GM12878 (cell line): Measurements from ENCODE around the gene WNT5B. TPM values are rescaled to one million over a fixed set of nuclear protein-coding genes. Genes with fewer than 3 reads are reported as not detected.

Experiments used
- ATF2 ChIP-seq: IDR thresholded peaks from 2 replicates; pipeline ENCODE4 v1.6.1; 2012; ENCODE audit warnings: low read length, inconsistent platforms
- BACH1 ChIP-seq: fragments of 450-650 bp; IDR thresholded peaks from 2 replicates; pipeline ENCODE4 v1.6.1; 2017; ENCODE audit warnings: mild to moderate bottlenecking, borderline replicate concordance
- BCLAF1 ChIP-seq: fragments of 450-650 bp; IDR thresholded peaks from 2 replicates; pipeline ENCODE4 v1.6.1; 2017; ENCODE audit warnings: antibody characterized with exemption, mild to moderate bottlenecking, moderate library complexity
- CBFB ChIP-seq: IDR thresholded peaks from 2 replicates; pipeline ENCODE4 v1.6.1; 2016; ENCODE audit warnings: antibody characterized with exemption, low read depth
- CBX5 ChIP-seq: sonication (generic); IDR thresholded peaks from 2 replicates; pipeline ENCODE4 v1.6.1; 2016; ENCODE audit warnings: low read depth, moderate library complexity, mild to moderate bottlenecking, inconsistent platforms
- CREM ChIP-seq: IDR thresholded peaks from 2 replicates; pipeline ENCODE4 v1.6.1; 2014; ENCODE audit warnings: antibody characterized with exemption, low read depth
- EGR1 ChIP-seq, 2 experiments: IDR thresholded peaks; 1 replicate in 1 of 2; 2 replicates in 1 of 2; pipeline ENCODE4 v1.6.1; 2011 to 2012; ENCODE audit warnings: low read depth in 2 of 2, low read length in 2 of 2, borderline replicate concordance in 1 of 2, mild to moderate bottlenecking in 1 of 2, moderate library complexity in 1 of 2
- GABPA ChIP-seq: IDR thresholded peaks from 2 replicates; pipeline ENCODE4 v1.6.1; 2014; ENCODE audit warnings: antibody characterized with exemption, low read depth, mild to moderate bottlenecking, inconsistent platforms
- HDAC2 ChIP-seq: fragments of 200-600 bp; sonication (generic); IDR thresholded peaks from 2 replicates; pipeline ENCODE4 v1.6.1; 2017
- IKZF1 ChIP-seq: fragments of 450-650 bp; conservative IDR thresholded peaks from 2 replicates; pipeline ENCODE4 v1.6.1; 2017; ENCODE audit warnings: antibody characterized with exemption, mild to moderate bottlenecking
- MAX ChIP-seq: IDR thresholded peaks from 2 replicates; pipeline ENCODE4 v1.6.1; 2012; ENCODE audit warnings: low read depth, low read length, improper control_type of control experiment
- MYB ChIP-seq: fragments of 150-350 bp; IDR thresholded peaks from 2 replicates; pipeline ENCODE4 v1.6.1; 2014; ENCODE audit warnings: mild to moderate bottlenecking, low read depth, low read length, borderline replicate concordance
- NFYB ChIP-seq: IDR thresholded peaks from 2 replicates; pipeline ENCODE4 v1.6.1; 2011; ENCODE audit warnings: low read depth, mild to moderate bottlenecking, low read length, improper control_type of control experiment, moderate library complexity; ENCODE audit not compliant: insufficient read depth
- NR2C1 ChIP-seq: fragments of 450-650 bp; IDR thresholded peaks from 2 replicates; pipeline ENCODE4 v1.6.1; 2017; ENCODE audit warnings: antibody characterized with exemption, mild to moderate bottlenecking, moderate library complexity
- NRF1 ChIP-seq: conservative IDR thresholded peaks from 2 replicates; pipeline ENCODE4 v1.6.1; 2011; ENCODE audit warnings: mild to moderate bottlenecking, low read depth, low read length, improper control_type of control experiment
- PAX5 ChIP-seq: IDR thresholded peaks from 2 replicates; pipeline ENCODE4 v1.6.1; 2011; ENCODE audit warnings: low read depth, low read length, borderline replicate concordance
- POLR2A ChIP-seq: IDR thresholded peaks from 2 replicates; pipeline ENCODE4 v1.6.1; 2011; ENCODE audit warnings: low read depth, mild to moderate bottlenecking, low read length
- POLR2AphosphoS2 ChIP-seq: IDR thresholded peaks from 2 replicates; pipeline ENCODE4 v1.6.1; 2011; ENCODE audit warnings: low read depth, mild to moderate bottlenecking, low read length, improper control_type of control experiment, moderate library complexity
- RAD21 ChIP-seq: IDR thresholded peaks from 2 replicates; pipeline ENCODE4 v1.6.1; 2011; ENCODE audit warnings: mild to moderate bottlenecking, low read depth, low read length, moderate library complexity; ENCODE audit not compliant: insufficient read depth
- REST ChIP-seq: IDR thresholded peaks from 2 replicates; pipeline ENCODE4 v1.6.1; 2012; ENCODE audit warnings: mild to moderate bottlenecking, low read depth, low read length
- RFX5 ChIP-seq: IDR thresholded peaks from 2 replicates; pipeline ENCODE4 v1.6.1; 2011; ENCODE audit warnings: low read depth, low read length, improper control_type of control experiment
- USF2 ChIP-seq: IDR thresholded peaks from 2 replicates; pipeline ENCODE4 v1.6.1; 2011; ENCODE audit warnings: low read depth, low read length, improper control_type of control experiment, borderline replicate concordance
- ZNF207 ChIP-seq: fragments of 450-650 bp; IDR thresholded peaks from 2 replicates; pipeline ENCODE4 v1.6.1; 2014; ENCODE audit warnings: antibody characterized with exemption, mild to moderate bottlenecking, borderline replicate concordance
- polyA plus RNA-seq, 11 experiments: library from polyadenylated mRNA; depleted of rRNA in 4 of 11; unstranded in 6 of 11; stranded (reverse) in 5 of 11; fragments of >200 nt; fragmentation: Nextera tagmentation in 4 of 11; fragmentation: Illumina TruSeq in 1 of 11; extraction: Ambion mirVana in 4 of 11; extraction: Trizol in 1 of 11; gene quantifications; 1 replicate in 1 of 11; 2 replicates in 10 of 11; pipeline versions ENCODE4 v1.2.1 to v1.2.3, GENCODE V29; 2011 to 2016; ENCODE audit warnings: inconsistent platforms in 2 of 11, missing spikeins in 2 of 11, low read depth in 1 of 11
- total RNA-seq, 4 experiments: library from RNA; depleted of rRNA in 3 of 4; stranded (reverse); fragments of >200 nt in 3 of 4; fragmentation: Illumina TruSeq in 1 of 4; extraction: Trizol in 1 of 4; gene quantifications; 2 replicates each; pipeline versions ENCODE4 v1.2.1 to v1.2.3, GENCODE V29; 2013 to 2021

WNT5B gene
- total and polyA plus RNA-seq, 10 of the 15 experiments (the other 5 are each of a cell fraction or from before 2014, with no cell fraction given) = 0.45 to 18.3 (median 5.4) TPM

GRCh38 chr12:1690578-1691122 lies 61.6 kb downstream of the WNT5B start, which contains the start of gene ADIPOR2 (continued):
- TF ChIP-seq REST (no peak), ZNF207 (peak; percentile 78; the same call in 1 of the 2 replicates), NRF1 (peak; percentile 94), RFX5 (peak; percentile 45; the same call in 1 of the 2 replicates), MAX (peak; percentile 65), RAD21 (no peak), GABPA (peak; percentile 70; the same call in 1 of the 2 replicates), CBFB (peak; percentile 36; the same call in 1 of the 2 replicates), IKZF1 (peak; percentile 89), HDAC2 (no peak), CBX5 (no peak), BCLAF1 (no peak), POLR2AphosphoS2 (peak; percentile 48; the same call in 1 of the 2 replicates), EGR1 (IDR thresholded peaks at IDR 0.05; ENCODE audit: borderline replicate concordance in 1 of 2, low read depth in 2 of 2, low read length in 2 of 2) (peak; percentile 38 to 70; a peak in 2 of 3 replicates), ATF2 (no peak), NFYB (peak; percentile 81; the same call in 1 of the 2 replicates), BACH1 (peak; percentile 95), PAX5 (peak; percentile 35; the same call in 1 of the 2 replicates), USF2 (peak; percentile 56), CREM (peak; percentile 93), NR2C1 (peak; percentile 42; the same call in 1 of the 2 replicates), POLR2A (peak; percentile 85), MYB (no peak)
